Activated CD4-positive, alpha-beta T cell treated with anti-CD3 and anti-CD28 coated beads, Interleukin-2, amount 50 U/mL, for 48 hours (primary cell): ENCODE measurements around the gene A2ML1.
"Not testable (repeated sequence)": the region's sequence is repeated elsewhere in the genome, so short reads cannot be mapped to it uniquely, and the experiment has no call there.

Source experiments
- DNase-seq, 2 experiments: peaks; one replicate each; pipeline ENCODE4 v3.0.0-alpha.2; 2020

Gene A2ML1

GRCh38 chr12:8818526-8818925 lies 3.9 kb upstream of the A2ML1 start:
- no peak for DNase-seq

GRCh38 chr12:8819666-8819980 lies 2.8 kb upstream of the A2ML1 start:
- no peak for DNase-seq

- not testable (repeated sequence) for DNase-seq
Measured at GRCh38 chr12:8820676-8821407, 1.6 kb upstream of the A2ML1 start.

GRCh38 chr12:8821591-8821990 lies 830 bp upstream of the A2ML1 start:
- DNase-seq, result no peak

- peak; percentile 1 to 5 for DNase-seq
Measured at GRCh38 chr12:8823565-8824300, 1.3 kb downstream of the A2ML1 start.

GRCh38 chr12:8827551-8828256 lies 5.3 kb downstream of the A2ML1 start:
- DNase-seq, result no peak

GRCh38 chr12:8828257-8829124 lies 6.1 kb downstream of the A2ML1 start:
- DNase-seq, result no peak

GRCh38 chr12:8829125-8829518 lies 6.7 kb downstream of the A2ML1 start:
- no peak for DNase-seq

GRCh38 chr12:8829621-8830020 lies 7.2 kb downstream of the A2ML1 start:
- DNase-seq, result no peak

GRCh38 chr12:8831116-8831515 lies 8.7 kb downstream of the A2ML1 start:
- no peak for DNase-seq

- DNase-seq, result no peak
Measured at GRCh38 chr12:8832500-8832899, 10.1 kb downstream of the A2ML1 start.

GRCh38 chr12:8834230-8834629 lies 11.8 kb downstream of the A2ML1 start:
- no peak for DNase-seq

- DNase-seq, result no peak
Measured at GRCh38 chr12:8837291-8837690, 14.9 kb downstream of the A2ML1 start.

- DNase-seq, result no peak
Measured at GRCh38 chr12:8840321-8840720, 17.9 kb downstream of the A2ML1 start.

- DNase-seq, result no peak
Measured at GRCh38 chr12:8840938-8841633, 18.7 kb downstream of the A2ML1 start.

- DNase-seq, result no peak
Measured at GRCh38 chr12:8841778-8842177, 19.4 kb downstream of the A2ML1 start.

GRCh38 chr12:8844665-8845064 lies 22.2 kb downstream of the A2ML1 start:
- DNase-seq, result no peak

GRCh38 chr12:8846305-8846704 lies 23.9 kb downstream of the A2ML1 start:
- DNase-seq, result no peak

GRCh38 chr12:8847435-8847834 lies 25.0 kb downstream of the A2ML1 start:
- DNase-seq, result no peak

GRCh38 chr12:8849876-8850275 lies 27.5 kb downstream of the A2ML1 start:
- DNase-seq, result no peak

GRCh38 chr12:8852119-8852518 lies 29.7 kb downstream of the A2ML1 start:
- DNase-seq, result no peak

- DNase-seq, result no peak
Measured at GRCh38 chr12:8855891-8856290, 33.5 kb downstream of the A2ML1 start.
